Measurements from ENCODE around the gene GMNN.
"Not testable (repeated sequence)": the region's sequence is repeated elsewhere in the genome, so short reads cannot be mapped to it uniquely, and the experiment has no call there.

Gene GMNN

DNA sequence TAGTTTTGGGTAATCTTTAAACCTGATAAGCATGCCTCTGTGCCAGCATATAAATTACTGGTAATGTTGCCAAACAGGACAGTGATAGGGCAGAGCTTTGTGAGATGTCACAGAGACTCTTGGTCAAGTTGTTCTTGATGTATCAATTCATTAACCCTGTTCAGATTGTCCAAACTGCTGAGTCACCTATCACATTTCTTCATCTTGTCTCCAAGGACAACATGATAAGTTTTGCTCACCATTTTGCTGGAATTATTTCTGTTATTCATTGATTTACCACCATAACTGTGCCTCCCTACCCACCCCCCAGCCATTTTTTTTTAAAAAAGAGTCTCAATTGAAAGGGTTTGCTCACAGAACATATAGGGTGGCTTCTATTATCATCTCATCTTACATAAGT lies 19.5 kb upstream of the GMNN start:
- TF ChIP-seq, protein P1, sequence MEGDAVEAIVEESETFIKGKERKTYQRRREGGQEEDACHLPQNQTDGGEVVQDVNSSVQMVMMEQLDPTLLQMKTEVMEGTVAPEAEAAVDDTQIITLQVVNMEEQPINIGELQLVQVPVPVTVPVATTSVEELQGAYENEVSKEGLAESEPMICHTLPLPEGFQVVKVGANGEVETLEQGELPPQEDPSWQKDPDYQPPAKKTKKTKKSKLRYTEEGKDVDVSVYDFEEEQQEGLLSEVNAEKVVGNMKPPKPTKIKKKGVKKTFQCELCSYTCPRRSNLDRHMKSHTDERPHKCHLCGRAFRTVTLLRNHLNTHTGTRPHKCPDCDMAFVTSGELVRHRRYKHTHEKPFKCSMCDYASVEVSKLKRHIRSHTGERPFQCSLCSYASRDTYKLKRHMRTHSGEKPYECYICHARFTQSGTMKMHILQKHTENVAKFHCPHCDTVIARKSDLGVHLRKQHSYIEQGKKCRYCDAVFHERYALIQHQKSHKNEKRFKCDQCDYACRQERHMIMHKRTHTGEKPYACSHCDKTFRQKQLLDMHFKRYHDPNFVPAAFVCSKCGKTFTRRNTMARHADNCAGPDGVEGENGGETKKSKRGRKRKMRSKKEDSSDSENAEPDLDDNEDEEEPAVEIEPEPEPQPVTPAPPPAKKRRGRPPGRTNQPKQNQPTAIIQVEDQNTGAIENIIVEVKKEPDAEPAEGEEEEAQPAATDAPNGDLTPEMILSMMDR (conservative IDR thresholded peaks at IDR 0.05), result no peak
- no peak overlapping the region for H3K27ac ChIP-seq

DNA sequence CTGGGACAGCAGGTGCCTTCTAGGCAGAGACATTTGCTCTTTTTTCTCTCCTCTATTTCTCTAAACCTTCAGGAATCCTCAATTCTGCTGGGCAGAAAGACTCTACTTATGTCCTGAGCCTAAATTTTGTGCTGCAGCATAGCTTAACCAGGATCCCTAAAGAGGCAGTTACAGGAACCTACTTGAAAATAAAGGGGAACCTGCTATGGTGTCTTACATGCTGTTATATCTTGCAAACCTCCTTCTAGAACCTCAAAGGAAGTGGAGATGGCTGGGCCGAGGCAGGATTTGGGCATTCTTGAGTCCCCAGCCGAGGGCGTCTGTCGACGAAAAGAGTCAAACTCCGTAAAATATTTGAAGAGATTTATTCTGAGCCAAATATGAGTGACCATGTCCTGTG lies 17.1 kb upstream of the GMNN start:
- TF ChIP-seq, protein P1 (conservative IDR thresholded peaks at IDR 0.05), result no peak
- no peak overlapping the region for H3K27ac ChIP-seq

DNA sequence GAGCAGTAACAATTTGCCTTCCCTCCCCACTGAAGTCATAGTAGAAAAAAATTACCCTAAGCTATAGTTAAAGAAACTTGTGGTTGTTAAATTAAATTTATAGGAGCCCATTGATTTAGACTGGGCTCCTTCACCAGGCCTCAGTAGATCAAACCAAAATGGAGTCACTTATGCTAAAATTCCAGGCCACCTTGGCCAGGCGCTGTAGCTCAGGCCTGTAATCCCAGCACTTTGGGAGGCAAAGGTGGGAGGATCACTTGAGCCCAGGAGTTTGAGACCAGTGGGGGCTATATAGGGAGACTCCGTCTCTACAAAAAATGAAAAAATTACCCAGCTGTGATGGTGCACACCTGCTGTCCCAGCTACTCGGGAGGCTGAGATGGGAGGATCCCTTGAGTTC lies 15.0 kb upstream of the GMNN start:
- no peak overlapping the region for H3K27ac ChIP-seq
- TF ChIP-seq, protein P1 (conservative IDR thresholded peaks at IDR 0.05), result no peak

DNA sequence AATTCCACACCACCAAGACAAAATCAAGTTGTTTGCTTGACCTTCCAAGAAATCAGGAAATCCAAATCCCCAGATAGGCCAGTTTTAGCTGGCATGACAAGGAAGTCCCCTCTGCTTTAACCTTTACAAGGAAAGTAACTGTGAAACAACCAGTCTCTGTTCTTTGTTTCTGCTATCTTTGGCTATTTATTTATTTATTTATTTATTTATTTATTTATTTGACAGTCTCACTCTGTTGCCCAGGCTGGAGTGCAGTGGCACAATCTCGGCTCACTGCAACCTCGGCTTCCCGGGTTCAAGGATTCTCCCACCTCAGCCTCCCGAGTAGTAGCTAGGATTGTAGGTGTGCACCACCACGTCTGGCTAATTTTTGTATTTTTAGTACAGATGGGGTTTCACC lies 14.5 kb upstream of the GMNN start:
- no peak overlapping the region for H3K27ac ChIP-seq
- TF ChIP-seq, protein P1 (conservative IDR thresholded peaks at IDR 0.05), result no peak

DNA sequence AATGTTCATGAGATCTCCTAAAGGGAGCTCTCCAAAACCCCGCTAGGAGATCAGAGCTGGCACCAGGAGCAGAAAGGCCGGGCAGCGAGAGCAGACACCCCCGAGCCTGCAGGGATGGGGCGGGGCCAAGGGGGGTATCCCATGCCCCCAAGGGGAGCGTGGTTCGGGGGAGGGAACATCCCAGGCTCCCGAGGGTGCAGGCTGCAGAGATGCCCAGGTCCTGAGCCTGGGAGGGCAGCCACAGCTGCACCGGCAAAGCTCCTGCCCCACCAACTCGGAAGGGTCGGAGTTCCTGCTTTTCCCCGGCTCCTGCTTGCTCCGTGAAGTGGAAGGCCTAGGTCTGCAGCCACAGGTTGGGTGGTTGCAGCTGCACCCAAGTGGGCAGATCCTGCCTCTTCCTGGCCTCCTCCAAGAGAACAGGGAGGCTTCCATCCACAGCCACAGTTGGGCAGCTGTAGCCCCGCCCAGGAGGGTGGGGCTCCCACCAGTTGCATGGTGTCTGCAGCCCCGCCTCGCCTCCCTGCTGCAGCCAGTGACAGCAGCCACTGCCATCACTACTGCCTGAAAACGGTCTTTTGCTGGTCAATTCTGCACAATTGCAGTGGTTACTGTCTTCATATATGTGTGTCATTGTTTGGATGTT lies 13.4 kb upstream of the GMNN start:
- peak overlapping the region; percentile 73; the same call in 1 of the 2 replicates for H3K27ac ChIP-seq
- TF ChIP-seq, protein P1 (conservative IDR thresholded peaks at IDR 0.05), result no peak

DNA sequence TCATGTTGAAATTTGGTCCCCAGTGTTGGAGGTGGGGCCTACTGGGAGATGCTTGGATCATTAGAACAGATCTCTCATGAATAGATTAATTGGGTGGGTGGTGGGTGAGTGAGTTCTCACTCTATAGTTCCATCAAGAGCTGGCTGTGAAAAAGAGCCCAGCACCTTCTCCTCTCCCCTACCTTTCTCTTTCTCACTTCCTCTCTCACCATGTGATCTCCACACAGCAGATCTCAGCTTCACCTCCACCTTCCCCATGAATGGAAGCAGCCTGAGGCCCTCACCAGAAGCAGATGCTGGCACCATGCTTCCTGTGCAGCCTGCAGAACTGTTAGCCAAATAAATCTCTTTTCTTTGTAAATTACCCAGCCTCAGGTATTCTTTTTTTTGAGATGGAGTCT lies 12.9 kb upstream of the GMNN start:
- peak overlapping the region; percentile 73; the same call in 1 of the 2 replicates for H3K27ac ChIP-seq
- TF ChIP-seq, protein P1 (conservative IDR thresholded peaks at IDR 0.05), result no peak

DNA sequence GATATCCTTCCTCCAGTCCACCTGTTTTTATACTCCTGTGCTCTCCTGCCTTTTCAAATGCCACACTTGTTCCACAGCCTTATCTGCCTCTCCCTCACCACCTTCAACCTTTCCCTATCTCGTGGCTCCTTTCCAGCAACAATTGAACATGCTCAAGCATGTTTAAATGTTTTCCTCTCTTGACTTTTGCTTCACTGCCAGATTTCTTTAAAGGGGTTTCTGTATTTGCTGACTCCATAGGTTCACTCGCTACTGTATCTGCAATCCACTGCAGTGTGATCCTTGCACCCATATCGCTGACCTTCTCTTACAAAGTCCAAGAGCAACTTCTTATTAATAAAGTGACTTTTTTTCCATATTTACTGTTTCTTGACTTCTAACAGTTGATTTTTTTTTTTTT lies 11.2 kb upstream of the GMNN start:
- TF ChIP-seq, protein P1 (conservative IDR thresholded peaks at IDR 0.05), result no peak
- peak overlapping the region; percentile 73 for H3K27ac ChIP-seq

DNA sequence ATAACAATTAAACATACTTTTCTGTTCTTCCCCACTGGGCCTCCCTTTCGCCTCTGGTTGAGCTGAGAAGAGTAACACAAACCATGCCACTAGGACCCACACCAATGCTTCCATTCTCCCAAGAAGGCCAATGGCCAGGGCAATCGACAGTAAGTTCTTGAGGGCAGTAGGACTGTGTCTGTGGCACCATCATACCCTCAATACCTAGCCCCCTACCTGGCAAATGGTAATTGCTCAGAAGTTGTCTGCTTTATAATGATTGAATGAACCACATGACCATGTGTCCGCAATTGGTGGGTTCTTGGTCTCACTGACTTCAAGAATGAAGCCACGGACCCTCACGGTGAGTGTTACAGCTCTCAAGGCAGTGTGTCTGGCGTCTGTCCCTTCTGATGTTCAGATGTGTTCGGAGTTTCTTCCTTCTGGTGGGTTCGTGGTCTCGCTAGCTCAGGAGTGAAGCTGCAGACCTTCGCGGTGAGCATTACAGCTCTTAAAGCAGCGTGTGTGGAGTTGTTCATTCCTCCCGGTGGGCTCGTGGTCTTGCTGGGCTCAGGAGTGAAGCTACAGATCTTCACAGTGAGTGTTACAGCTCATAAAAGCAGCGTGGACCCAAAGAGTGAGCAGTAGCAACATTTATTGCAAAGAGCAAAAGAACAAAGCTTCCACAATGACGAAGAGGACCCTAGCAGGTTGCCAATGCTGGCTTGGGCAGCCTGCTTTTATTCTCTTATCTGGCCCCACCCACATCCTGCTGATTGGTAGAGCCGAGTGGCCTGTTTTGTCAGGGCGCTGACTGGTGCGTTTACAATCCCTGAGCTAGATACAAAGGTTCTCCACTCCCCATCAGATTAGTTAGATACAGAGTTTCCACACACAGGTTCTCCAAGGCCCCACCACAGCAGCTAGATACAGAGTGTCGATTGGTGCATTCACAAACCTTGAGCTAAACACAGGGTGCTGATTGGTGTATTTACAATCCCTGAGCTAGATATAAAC lies 9.6 kb upstream of the GMNN start:
- not testable (repeated sequence) for H3K27ac ChIP-seq

DNA sequence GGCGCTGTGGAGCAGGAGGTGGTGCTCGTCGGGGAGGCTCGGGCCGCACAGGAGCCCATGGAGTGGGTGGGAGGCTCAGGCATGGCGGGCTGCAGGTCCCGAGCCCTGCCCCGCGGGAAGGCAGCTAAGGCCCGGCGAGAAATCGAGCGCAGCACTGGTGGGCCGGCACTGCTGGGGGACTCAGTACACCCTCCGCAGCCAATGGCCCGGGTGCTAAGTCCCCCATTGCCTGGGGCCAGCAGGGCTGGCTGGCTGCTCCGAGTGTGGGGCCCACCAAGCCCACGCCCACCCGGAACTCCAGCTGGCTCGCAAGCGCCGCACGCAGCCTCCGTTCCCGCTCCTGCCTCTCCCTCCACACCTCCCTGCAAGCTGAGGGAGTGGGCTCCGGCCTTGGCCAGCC lies 8.8 kb upstream of the GMNN start:
- H3K27ac ChIP-seq, result peak overlapping the region; percentile 35; the same call in 1 of the 2 replicates

Data from VCaP (cell line).